ENCODE data around the gene SLC13A1. TPM values are rescaled to one million over a fixed set of nuclear protein-coding genes. Genes with fewer than 3 reads are reported as not detected.
A peak's percentile ranks its signal among the peaks of the same experiment; 100 is the strongest.
"Not testable (repeated sequence)": the region's sequence is repeated elsewhere in the genome, so short reads cannot be mapped to it uniquely, and the experiment has no call there.

The SLC13A1 gene
- total and polyA plus RNA-seq, 8 donors: 0.18 TPM; not detected in 7

- Histone ChIP-seq H3K27me3 (no peaks in the 10 kb centered on the region), H3K36me3 (no peaks in the 10 kb centered on the region), H3K4me1 (no peaks in the 10 kb centered on the region), H3K4me3 (no peak overlapping the region), H3K9me3 (no peaks in the 10 kb centered on the region), H3K27ac (no peak overlapping the region)
- intact Hi-C loops (cut with DNase I; ENCODE audit: low total_unique reads): no loop called here
- DNase-seq: peak in 1 of 2 donors; percentile 15
- 45 to 63% (median 48%) methylated on average over 4 of the region's 4 CpGs for WGBS, 5 donors
- no peak for TF ChIP-seq POLR2AphosphoS5 (IDR thresholded peaks at IDR 0.05)
- TF ChIP-seq POLR2A (IDR thresholded peaks at IDR 0.05): no peak
- no peak for TF ChIP-seq EP300 (IDR thresholded peaks at IDR 0.05)
- TF ChIP-seq, protein P1, sequence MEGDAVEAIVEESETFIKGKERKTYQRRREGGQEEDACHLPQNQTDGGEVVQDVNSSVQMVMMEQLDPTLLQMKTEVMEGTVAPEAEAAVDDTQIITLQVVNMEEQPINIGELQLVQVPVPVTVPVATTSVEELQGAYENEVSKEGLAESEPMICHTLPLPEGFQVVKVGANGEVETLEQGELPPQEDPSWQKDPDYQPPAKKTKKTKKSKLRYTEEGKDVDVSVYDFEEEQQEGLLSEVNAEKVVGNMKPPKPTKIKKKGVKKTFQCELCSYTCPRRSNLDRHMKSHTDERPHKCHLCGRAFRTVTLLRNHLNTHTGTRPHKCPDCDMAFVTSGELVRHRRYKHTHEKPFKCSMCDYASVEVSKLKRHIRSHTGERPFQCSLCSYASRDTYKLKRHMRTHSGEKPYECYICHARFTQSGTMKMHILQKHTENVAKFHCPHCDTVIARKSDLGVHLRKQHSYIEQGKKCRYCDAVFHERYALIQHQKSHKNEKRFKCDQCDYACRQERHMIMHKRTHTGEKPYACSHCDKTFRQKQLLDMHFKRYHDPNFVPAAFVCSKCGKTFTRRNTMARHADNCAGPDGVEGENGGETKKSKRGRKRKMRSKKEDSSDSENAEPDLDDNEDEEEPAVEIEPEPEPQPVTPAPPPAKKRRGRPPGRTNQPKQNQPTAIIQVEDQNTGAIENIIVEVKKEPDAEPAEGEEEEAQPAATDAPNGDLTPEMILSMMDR (IDR thresholded peaks at IDR 0.05): no peak
These were observed 31.5 kb upstream of the SLC13A1 start for GRCh38 chr7:123231021-123232000.

DNA sequence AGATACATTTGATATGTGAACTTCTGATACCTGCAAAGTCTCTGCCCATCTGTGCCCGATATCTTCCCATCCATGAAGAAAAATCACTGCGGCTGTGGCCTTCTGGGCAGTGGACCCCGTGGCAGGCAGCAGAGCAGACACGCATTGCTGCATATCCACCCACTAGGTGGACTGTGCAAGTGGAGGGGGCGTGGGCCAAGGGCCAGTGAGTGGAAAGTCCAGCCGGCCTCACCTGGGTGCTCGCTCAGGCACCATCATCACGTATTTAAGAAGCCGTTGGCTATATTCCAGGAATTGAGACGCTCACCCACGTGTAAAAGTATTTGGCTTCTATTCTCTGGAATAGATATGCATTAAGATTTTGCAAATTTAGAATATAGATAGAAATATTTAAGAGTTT, 30.8 kb upstream of the SLC13A1 start:
- Histone ChIP-seq H3K27ac (no peak overlapping the region), H3K9me3 (no peaks in the 10 kb centered on the region), H3K4me3 (no peak overlapping the region), H3K4me1 (no peaks in the 10 kb centered on the region), H3K27me3 (no peaks in the 10 kb centered on the region), H3K36me3 (no peaks in the 10 kb centered on the region)
- intact Hi-C loops (cut with DNase I; ENCODE audit: low total_unique reads): no loop called here
- TF ChIP-seq EP300 (IDR thresholded peaks at IDR 0.05) (no peak), POLR2AphosphoS5 (IDR thresholded peaks at IDR 0.05) (no peak), POLR2A (IDR thresholded peaks at IDR 0.05) (no peak)
- TF ChIP-seq, protein P1 (IDR thresholded peaks at IDR 0.05): no peak
- WGBS, 5 donors: 65 to 87% (median 71%) methylated on average over 11 of the region's 11 CpGs
- DNase-seq: no peak

GRCh38 chr7:123230147-123230546, 30.4 kb upstream of the SLC13A1 start:
- no peak for DNase-seq
- no peaks in the 10 kb centered on the region for H3K4me1 ChIP-seq
- no peaks in the 10 kb centered on the region for H3K27me3 ChIP-seq
- no peak for TF ChIP-seq EP300 (IDR thresholded peaks at IDR 0.05)
- TF ChIP-seq, protein P1 (IDR thresholded peaks at IDR 0.05): no peak
- no peak for TF ChIP-seq POLR2A (IDR thresholded peaks at IDR 0.05)
- TF ChIP-seq POLR2AphosphoS5 (IDR thresholded peaks at IDR 0.05): no peak
- H3K9me3 ChIP-seq: no peaks in the 10 kb centered on the region
- 58 to 84% (median 74%) methylated on average over 1 of the region's 1 CpG for WGBS, 5 donors
- intact Hi-C loops (cut with DNase I; ENCODE audit: low total_unique reads): no loop called here
- no peak overlapping the region for H3K4me3 ChIP-seq
- H3K27ac ChIP-seq: no peak overlapping the region
- no peaks in the 10 kb centered on the region for H3K36me3 ChIP-seq

GRCh38 chr7:123229426-123229825, 29.7 kb upstream of the SLC13A1 start:
- no peaks in the 10 kb centered on the region for H3K4me1 ChIP-seq
- H3K36me3 ChIP-seq: no peaks in the 10 kb centered on the region
- TF ChIP-seq, protein P1 (IDR thresholded peaks at IDR 0.05): no peak
- TF ChIP-seq EP300 (IDR thresholded peaks at IDR 0.05) (no peak), POLR2A (IDR thresholded peaks at IDR 0.05) (no peak), POLR2AphosphoS5 (IDR thresholded peaks at IDR 0.05) (no peak)
- no peak for DNase-seq
- no peak overlapping the region for H3K27ac ChIP-seq
- no peaks in the 10 kb centered on the region for H3K9me3 ChIP-seq
- intact Hi-C loops (cut with DNase I; ENCODE audit: low total_unique reads): no loop called here
- no peaks in the 10 kb centered on the region for H3K27me3 ChIP-seq
- H3K4me3 ChIP-seq: no peak overlapping the region

- H3K27ac ChIP-seq; H3K36me3 ChIP-seq; H3K4me3 ChIP-seq; H3K27me3 ChIP-seq; H3K4me1 ChIP-seq; intact Hi-C loops (cut with DNase I; ENCODE audit: low total_unique reads); H3K9me3 ChIP-seq; DNase-seq: not testable (repeated sequence)
- WGBS, 5 donors: 84 to 92% (median 88%) methylated on average over 6 of the region's 6 CpGs
These were observed 27.9 kb upstream of the SLC13A1 start for GRCh38 chr7:123227666-123228065.
